Fibroblast of skin of right quadriceps (primary cell): Measurements from ENCODE around the gene TMCC2.

ENCODE experiments used
- DNase-seq: peaks from one replicate; pipeline ENCODE4 v3.0.0-alpha.2; 2013

Gene TMCC2

DNA sequence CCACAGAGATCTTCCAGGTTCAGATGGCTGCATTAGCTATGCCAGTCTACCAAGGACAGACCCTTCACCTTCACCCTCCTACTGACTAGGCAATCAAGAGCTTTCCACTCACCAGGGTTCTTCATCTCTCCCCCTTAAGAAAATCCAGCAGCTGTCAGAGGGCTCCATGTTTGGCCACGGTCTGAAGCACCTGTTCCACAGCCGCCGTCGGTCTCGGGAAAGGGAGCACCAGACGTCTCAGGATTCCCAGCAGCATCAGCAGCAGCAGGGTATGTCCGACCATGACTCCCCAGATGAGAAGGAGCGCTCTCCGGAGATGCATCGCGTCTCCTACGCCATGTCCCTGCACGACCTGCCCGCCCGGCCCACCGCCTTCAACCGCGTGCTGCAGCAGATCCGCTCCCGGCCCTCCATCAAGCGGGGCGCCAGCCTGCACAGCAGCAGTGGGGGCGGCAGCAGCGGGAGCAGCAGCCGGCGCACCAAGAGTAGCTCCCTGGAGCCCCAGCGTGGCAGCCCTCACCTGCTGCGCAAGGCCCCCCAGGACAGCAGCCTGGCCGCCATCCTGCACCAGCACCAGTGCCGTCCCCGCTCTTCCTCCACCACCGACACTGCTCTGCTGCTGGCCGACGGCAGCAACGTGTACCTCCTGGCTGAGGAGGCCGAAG lies 13.8 kb downstream of the TMCC2 start:
- no peak for DNase-seq

DNA sequence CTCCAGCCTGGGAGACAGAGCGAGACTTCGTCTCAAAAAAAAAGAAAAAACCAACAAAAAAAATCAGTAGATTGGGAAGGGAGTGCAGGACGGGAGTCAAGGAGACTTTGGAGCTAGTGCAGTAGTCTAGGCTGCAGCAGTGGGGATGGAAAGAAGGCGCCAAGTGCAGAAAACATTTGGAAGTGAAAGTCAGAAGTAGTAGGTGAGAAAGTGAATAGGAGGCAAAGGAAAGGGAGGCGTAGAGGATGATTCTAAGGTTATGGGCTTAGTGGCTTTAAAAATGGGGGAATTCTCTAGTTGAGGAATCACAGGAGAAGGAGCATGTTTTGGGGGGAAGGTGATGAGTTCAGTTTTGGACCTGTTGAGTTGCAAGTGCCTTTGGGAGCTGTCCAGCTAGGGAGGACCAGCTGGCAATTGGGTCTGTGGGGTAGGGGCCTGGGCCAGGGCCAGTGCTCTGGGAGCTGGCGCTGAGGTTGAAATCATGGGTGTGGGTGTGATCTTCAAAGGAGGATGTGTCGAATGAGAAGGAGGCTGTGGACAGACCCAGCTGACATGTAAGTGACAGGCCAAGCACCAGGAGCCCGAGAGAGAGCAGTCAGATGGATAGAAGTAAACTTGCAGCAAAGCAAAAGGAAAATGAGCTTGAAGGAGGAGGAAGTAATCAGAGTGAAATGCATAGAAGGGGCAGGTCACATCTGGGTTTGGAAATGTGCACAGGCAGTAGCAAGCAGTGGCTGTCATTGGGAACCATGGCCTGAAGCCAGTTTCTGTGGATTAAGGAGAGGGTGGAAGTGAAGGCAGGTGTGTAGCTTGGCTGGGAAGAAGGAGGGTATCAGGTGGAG lies 15.8 kb downstream of the TMCC2 start:
- no peak for DNase-seq

DNA sequence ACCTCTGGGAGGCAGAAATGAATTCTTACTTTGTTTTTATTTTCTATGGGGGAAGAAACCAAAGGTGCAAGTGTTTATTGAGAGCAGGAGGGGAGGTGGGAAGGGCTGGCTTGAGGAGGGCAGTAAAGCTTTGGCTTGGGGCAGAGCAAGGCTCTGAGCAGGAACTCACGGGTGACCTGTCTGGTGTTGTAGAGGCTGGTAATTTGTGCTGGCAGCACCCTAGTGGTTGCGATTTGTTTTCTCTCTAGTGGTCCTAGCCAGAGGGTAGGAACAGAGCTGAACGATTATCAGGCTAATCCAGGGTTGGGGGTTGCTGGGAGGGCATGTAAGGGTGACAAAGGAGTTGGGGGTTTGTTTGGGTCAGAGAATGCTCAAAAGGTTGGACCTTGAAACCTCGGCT lies 16.6 kb downstream of the TMCC2 start:
- no peak for DNase-seq

DNA sequence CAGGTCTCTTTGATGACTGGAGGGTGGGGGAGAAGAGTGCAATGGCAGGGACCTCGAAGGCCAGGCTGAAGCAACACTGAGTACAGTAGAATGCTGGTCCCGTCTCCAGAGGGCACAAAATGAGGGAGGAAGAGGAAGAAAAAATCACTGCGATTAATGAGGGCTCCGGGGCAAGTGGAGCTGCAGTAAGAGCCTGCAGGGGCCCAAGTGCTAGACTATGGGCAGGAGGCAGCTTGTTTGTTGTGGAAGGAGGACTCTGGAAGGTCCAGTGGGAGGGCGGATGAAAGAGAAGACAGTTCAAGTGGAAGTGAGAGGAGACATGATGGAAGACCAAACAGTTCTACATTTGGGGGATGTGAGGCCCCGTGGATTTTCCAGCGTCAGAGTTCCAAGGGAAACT lies 17.4 kb downstream of the TMCC2 start:
- DNase-seq, result no peak

DNA sequence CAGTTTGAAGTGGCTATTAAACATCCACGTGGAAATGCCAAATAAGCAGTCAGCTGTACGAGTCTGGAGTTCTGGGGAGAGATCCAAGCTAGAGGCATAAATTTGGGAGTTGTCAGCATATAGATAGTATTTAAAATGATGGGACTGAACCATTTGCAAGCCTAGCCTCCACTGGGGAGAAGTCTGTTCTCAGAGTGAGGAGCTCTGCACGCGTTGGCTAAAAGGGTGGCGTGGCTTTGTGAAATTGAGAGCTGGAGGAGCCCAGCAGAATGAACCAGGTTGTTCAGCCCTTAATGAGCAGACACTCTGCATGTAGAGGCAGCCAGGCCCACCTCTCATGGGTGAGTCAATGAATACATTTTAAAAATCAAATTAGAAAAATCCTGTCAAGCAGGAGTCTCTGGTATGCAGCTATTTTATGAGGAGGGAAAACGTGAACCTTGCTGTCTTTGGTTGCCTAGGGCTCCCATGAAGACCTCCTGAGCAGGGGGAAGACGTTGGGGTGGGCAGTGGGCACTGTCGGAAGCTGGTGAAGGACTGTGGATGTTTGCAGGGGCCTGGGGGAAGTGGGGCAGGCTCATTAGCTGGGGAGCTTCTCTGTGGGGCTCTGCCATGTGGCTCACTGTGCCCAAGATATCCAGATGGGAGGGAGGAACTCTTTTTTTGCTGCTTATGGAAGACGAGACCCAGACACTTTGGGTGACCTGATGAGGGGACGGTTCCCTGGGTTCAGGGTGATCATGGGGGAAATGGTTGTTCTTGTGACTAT lies 18.8 kb downstream of the TMCC2 start:
- DNase-seq, result no peak

DNA sequence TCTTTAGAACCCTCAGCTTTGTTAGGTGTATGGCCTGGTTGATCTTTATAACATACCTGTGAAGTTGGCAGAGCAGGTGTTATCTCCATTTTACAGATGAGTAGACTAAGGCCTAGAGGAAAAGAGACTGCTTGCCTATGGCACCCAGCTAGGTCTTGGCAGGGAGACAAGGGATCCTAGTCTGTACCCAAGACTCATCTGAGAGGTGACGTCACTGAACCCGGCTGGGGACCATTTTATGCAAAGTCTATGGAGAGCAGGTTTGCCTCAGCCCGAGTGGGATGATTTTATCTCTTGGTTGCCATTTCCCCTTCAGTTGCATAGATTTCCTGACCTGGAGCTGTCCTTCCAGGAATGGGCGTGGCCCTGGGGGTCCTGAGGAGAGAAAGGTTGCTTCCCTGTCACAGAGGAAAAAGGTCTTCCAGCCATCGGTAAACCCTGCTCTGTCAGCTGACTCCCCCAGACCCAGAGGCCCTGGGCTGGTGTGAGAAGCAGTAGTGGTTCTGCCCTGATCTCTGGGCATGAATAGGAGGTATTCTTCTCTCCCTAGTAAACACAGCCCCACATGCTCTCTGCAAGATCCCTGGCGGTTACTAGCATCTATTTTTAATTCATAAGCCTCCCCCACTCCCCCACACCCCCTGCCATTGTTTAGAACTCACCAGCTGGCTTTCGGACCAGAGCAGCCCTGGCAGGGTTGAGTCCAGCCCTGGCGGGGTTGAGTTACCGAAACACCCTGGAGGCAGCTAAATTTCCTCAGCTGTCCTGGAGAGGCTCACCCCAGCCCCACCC lies 19.6 kb downstream of the TMCC2 start:
- DNase-seq, result no peak

DNA sequence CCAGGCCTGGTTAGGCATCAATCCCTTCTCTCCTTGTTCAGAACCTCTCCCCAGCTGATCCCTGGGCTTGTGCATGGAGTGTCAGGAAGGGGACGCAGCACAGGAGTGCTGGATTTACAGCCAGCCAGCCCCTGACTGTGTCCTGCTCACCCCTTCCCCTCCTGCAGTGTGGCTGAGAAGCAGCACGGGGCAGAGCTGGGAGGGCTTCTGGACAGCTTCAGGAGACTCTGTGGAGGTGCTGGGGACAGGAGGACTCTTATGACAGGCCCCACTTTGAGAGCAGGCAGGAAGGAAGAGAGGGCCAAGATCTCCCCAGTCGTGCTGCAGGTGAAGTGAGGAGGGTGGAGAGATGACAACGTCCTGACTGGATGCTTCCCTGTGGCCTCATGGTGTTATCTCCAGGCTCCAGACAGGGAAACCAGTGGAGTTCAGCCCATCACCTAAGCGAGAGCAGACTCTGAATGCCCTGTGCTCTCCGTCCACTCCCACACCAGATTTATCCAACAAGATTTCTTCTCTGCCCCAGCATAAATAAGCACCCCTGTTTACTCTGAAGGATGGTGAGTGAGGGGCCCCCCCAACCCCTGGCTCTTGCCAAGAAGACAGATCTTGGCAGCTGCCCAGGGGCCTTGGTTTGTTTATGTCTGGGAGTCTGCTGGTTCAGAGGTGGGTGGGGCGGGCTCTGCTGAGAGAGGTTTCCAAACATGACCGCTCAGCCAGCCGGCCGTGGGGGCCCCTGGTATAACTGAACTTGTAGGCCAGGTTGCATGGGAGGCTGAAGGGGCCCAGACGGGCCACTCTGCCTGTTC lies 21.3 kb downstream of the TMCC2 start:
- peak; percentile 35 for DNase-seq

DNA sequence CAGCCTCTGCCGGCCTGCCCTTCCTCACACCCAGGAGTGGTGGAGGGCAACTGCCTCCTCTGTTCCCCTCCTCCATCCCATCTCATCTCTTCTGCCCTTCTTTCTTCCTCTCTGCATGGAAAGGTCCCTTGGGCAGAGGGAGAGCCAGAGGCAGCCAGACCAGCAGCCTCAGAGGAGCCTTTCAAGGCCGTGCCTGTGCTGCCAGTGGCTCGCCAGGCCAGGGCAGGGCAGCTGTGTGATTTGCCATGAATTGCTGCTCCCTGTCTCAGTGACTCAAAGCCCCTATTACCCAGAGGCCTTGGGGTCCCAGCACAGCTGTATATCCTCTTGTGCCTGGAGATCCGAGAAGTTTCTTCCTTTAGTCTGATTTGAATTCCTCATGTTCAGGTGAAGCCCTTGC lies 21.9 kb downstream of the TMCC2 start:
- no peak for DNase-seq

DNA sequence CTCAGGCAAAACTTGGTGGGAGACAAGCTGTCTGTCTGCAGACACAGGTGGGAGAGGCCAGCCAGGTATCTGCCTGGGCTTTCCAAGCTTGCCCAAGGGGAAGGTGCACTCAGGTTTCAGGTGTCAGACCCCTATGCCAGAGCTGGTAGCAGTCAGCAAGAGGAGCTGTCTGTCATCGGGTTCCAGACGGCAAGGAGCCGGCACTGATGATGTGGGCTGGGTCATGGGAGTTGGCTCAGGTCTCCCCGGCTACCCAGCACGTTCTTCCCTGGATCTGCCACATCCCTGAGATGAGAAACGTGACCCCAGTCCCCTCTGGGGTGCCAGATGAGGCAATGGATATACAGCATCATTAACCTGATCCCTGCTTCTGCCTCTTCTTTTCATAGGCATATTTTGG lies 23.0 kb downstream of the TMCC2 start:
- no peak for DNase-seq

DNA sequence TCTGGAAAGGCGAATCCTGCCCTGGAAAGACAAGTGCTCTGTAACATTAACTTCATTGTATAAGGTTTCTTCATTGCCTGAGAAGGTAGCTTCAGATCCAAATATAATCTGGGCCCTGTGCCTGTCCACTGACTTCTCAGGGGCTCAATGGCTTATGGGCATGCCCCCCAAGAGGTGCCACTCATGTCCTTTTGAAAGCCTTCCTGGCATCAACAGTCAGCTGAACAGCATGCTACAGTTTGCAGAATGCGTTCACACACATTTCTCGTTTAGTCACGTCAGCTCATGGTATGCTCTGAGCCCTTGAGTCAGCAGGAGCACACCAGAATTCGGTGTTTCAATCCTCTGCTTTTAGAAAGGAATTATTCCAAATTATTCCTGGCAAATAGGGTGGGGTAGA lies 23.8 kb downstream of the TMCC2 start:
- DNase-seq, result no peak

DNA sequence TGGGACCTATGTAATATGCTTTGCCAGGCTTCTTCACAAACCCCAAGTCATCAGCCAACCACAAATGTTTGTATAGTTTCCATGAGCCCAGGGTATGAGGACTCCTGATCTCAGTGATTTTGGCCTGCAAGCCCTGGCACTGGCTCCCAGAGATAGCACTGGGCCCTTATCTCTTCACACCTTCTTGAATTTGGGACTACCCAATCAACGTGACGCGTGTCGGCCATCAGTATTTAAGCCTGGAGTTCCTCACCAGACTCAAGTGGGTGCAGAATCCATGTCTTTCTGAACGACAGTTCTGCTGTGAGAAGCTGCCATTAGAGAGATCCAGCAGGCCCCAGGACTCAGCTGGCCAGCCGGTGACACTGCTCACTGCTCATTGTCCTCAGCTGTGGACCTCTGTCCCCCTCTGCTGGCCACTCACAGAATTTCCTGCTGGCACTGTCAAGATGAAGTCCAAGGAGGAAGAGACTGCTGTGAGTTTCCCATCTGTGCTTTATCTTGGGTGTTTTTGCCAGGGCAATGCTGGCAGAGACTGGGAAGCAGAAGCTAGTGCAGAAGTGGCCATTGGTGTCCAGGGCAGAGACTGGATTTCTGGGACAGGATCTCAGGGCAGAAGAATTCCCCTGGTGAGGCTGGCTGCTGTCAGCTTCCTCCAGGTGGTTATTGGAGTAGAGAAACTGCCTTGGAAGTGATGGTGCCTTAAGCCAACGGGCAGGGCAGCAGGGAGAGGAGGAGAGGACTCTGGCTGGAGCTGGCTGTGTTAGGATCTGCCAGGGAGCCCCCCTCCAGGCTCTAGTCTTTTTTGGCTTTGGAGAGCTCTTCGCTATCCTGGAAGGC lies 28.4 kb downstream of the TMCC2 start:
- peak; percentile 75 for DNase-seq

DNA sequence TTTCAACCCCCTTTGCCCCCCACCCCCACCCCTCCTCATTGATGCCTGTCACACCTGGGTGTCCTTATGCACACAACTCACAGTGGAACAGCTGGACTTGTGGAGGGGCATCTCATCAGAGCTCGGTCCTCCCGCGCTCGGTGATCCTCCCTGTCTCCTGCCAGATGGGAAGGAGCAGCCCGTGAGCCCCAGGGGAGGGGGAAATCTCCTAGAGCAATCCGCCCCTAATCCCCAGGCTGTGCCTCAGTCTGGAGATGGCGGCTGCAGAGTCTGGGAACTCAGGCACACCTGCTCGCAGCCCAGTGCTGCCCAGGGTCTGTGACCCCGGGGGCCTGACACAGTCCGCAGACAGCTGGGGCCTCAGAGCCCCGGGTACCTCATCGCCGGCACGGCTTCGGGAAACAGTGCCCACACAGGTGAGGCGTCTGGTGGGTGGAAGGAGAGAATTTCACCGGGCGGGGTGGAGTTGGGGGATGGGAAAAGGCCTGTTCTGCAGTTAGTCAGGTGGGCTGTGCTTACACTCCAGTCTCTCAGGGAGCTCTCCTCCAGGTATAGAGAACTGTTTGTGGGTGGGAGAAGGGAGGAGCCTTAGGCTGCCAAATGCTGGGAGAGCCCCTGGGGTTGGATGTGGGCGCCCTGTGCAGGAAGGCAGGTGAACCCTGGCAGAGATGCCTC lies 29.3 kb downstream of the TMCC2 start:
- DNase-seq, result no peak

DNA sequence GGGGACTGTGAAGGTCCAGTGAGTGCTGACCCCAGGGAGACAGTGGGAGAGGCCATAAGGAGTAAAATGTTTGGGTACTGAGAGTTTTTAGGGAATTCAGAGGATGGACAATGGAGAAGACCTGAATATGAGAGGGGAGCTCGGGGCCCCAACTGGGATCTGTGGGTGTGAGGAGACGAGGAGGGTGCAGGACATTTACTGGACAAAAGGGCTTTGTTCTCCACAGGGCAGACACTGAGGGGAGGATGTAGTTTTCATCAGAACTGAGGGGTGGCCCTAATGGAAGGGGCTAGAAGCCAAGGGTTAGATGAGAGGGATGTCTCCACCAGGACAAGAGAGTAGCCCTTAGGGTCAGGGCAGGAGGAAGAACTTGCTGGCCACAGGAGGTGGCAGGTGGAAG lies 30.0 kb downstream of the TMCC2 start:
- DNase-seq, result no peak

DNA sequence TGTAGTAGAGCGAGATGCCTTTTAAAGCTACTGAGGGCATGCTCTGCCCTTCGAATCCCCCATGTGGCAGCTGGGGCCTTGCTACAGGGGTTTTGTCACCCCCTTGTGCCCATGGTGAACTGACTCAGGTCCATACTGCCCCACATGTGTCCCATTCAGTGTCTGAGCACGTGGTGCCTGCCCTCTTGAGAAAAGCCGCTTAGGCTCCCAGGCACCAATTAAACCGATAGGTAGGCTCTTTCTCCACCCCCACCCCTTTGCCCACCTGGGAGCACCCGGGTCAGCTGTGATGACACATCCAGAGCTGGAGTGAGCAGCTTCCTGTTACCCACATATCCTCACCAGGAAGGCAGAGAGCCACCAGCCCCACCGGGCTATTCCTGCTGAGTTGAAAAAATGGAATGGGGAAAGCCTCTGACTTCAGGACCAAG lies 30.5 kb downstream of the TMCC2 start:
- no peak for DNase-seq

DNA sequence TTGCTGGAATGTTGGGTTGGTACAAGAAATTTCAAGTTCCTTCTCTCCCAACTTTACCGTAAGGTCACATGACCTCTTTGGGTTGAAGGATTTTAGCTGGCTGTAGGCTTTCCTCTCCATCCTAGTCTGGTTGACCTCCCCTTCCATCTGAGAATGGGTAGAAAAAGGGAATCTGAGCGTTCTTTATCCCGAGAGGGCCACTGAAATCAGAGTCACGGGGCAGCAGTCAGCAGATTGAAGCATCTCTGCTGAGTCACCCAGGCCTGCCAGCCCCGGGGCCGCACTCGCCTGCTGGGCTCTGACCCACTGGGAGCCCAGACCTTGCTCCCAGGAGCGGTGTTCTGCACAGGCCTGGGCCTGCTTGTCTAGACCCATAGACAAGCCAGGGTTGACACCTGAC lies 31.0 kb downstream of the TMCC2 start:
- DNase-seq, result no peak

DNA sequence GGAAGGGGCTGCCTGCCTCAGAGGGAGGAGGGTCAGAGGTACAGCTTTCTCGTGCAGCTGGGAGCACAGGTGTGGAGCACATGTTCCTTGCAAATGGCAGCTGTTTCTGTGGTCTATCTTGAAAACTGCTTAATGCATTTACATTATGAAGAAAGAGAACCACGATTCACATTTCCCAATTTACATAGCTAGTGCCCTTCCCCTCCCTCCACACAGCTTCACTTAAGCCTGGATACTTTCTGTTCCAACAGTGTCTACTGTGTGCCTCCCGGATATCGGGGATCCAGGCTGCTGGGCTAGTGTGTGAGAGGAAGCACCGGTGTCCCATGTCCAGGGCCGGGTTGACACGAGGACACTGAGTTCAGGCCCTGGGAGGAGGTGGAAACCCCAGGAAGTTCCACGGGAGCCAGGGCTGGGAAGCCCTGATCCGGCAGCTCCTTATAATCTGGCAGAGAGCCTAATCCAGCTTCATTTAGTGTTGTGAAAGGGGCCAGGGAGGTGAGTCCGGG lies 31.6 kb downstream of the TMCC2 start:
- no peak for DNase-seq

DNA sequence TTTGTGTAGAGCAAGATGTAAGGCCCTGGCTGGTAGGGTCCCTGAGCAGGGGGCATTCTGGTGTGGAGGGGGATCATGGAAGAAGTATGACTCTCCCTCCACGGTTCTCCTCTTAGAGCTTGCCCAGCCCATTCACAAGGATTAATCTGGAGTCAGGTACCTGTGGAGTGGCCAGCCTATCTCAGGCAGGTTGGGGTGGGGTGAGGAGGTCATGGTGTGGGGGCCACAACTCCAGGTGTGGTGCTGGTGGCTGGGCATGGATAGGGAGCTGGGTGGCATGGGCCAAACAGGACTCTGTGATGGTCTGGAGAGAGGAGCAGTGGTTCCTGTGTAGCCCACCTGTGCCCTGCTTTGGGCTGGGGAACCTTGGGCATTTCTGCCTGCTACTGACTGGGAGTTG lies 32.3 kb downstream of the TMCC2 start:
- no peak for DNase-seq

DNA sequence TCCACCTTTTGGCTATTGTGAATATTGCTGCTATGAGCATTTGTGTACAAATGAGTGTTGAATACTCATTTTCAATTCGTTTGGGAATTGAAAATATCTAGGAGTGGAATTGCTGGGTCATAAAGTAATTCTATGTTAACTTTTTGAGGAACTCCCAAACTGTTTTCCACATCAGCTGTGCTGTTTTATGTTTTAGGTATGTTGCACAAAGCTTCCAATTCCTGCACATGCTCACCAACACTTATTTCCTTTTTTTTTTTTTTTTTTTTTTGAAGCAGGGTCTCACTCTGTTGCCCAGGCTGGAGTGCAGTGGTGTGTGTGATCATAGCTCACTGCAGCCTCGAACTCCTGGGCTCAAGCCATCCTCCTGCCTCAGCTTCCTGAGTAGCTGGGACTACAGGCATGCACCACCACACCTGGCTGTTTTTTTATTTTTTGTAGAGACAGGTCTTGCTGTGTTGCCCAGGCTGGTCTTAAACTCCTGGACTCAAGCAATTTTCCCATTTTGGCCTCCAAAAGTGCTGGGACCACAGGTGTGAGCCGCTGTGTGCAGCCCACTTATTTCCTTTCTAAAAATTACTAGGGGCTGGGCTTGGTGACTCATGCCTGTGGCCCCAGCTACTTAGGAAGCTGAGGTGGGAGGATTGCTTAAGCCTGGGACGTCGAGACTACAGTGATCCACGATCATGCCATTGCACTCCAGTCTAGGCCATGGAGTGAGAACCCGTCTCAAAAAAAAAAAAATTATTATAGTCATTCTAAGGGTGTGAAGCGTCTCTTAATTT lies 33.4 kb downstream of the TMCC2 start:
- peak; percentile 66 for DNase-seq

DNA sequence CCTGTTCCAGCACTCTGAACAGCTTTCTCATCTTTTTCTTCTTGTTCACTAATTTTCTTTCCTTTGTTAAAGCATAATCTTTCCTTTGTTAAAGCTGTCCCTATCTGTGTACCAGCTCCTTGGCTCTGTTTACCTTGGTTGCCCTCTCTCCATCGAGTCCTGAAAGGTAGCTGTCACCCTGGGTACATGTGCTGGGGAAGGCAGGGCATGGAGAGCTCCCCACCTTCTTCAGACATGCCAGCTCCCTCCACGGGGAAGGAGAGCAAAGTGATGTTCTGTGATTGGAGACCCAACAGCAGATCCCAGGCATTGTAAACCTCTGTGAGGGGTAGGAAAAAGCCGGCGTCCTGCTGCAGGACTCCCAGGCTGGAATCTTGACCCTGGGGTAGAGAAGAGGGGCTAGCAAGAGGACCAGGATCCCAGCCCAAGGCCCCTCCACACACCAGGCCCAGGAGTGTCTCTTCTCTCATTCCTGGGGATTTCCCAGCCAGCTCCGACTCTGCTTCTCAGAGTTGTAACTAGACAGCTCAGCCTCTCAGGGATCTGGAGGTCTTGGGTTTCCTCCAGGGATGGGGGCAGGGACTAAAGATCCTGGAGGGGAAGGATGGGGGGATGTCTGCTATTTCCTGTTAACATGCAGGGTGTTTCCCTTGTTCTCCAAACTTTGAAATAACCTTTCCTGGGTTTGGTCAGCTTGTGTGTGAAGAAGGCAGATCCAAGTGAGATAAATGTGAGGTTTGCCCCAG lies 34.4 kb downstream of the TMCC2 start:
- DNase-seq, result peak; percentile 88
